ENCODE data around the gene MTCH1. TPM values are rescaled to one million over a fixed set of nuclear protein-coding genes. Genes with fewer than 3 reads are reported as not detected.
A peak's percentile ranks its signal among the peaks of the same experiment; 100 is the strongest.
"Not testable (repeated sequence)": the region's sequence is repeated elsewhere in the genome, so short reads cannot be mapped to it uniquely, and the experiment has no call there.

Gene MTCH1
- total RNA-seq, 1 experiment from 2014 or later: 161 TPM

GRCh38 chr6:36949636-36950035 lies 36.4 kb downstream of the MTCH1 start:
- no peak for DNase-seq (ENCODE audit: low read depth, low spot score)
- CTCF ChIA-PET: no interaction called here

GRCh38 chr6:36949076-36949475 lies 36.9 kb downstream of the MTCH1 start:
- H3K27ac ChIP-seq (ENCODE audit: low read depth, low read length); H3K36me3 ChIP-seq (ENCODE audit: control insufficient read depth in 1 of 2, insufficient read depth in 2 of 2, low read length in 2 of 2); RAD21 ChIA-PET (ENCODE audit: low non-redundant PET in 1 of 2, low total read pairs in 2 of 2, uncharacterized antibody in 2 of 2, unreplicated experiment in 2 of 2); H3K27me3 ChIP-seq (ENCODE audit: insufficient read depth, low read length); H3K79me2 ChIP-seq (ENCODE audit: insufficient read depth, low read length); H3K9me3 ChIP-seq (ENCODE audit: control insufficient read depth in 1 of 2, insufficient read depth in 1 of 2, low read depth in 1 of 2, low read length in 2 of 2); BruUV-seq (replicated peaks); POLR2A ChIA-PET; DNase-seq (ENCODE audit: low read depth, low spot score); ATAC-seq; H3K9ac ChIP-seq (ENCODE audit: low read length); H4K20me1 ChIP-seq (ENCODE audit: insufficient read depth); H3K4me3 ChIP-seq (replicated peaks in 1 of 2; ENCODE audit: low read depth in 1 of 2, low read length in 2 of 2); intact Hi-C loops (cut with micrococcal nuclease); H2AFZ ChIP-seq (ENCODE audit: low read depth, low read length, poor library complexity, severe bottlenecking); CTCF ChIA-PET; H3K9me2 ChIP-seq (ENCODE audit: insufficient read depth): not testable (repeated sequence)
- Histone ChIP-seq H3K4me1 (ENCODE audit: control insufficient read depth in 1 of 2, insufficient read depth in 2 of 2, low read length in 2 of 2) (peaks cover 4 to 52% of the 10 kb centered on the region in 2 experiments; a peak in 3 of 4 replicates), H3K4me2 (ENCODE audit: low read length) (peak overlapping the region; percentile 21)

More at GRCh38 chr6:36949636-36950035, 36.4 kb downstream of the MTCH1 start:
- Histone ChIP-seq H3K4me3 (replicated peaks in 1 of 2; ENCODE audit: low read depth in 1 of 2, low read length in 2 of 2) (no peak overlapping the region), H3K4me1 (ENCODE audit: control insufficient read depth in 1 of 2, insufficient read depth in 2 of 2, low read length in 2 of 2) (peaks cover 4 to 52% of the 10 kb centered on the region in 2 experiments; a peak in 3 of 4 replicates), H3K27ac (ENCODE audit: low read depth, low read length) (no peak overlapping the region), H2AFZ (ENCODE audit: low read depth, low read length, poor library complexity, severe bottlenecking) (peak overlapping the region; percentile 84), H3K9me2 (ENCODE audit: insufficient read depth) (no peaks in the 10 kb centered on the region), H3K27me3 (ENCODE audit: insufficient read depth, low read length) (no peaks in the 10 kb centered on the region), H3K36me3 (ENCODE audit: control insufficient read depth in 1 of 2, insufficient read depth in 2 of 2, low read length in 2 of 2) (no peaks in the 10 kb centered on the region), H3K9ac (ENCODE audit: low read length) (no peak overlapping the region), H3K9me3 (ENCODE audit: control insufficient read depth in 1 of 2, insufficient read depth in 1 of 2, low read depth in 1 of 2, low read length in 2 of 2) (no peaks in the 10 kb centered on the region), H3K79me2 (ENCODE audit: insufficient read depth, low read length) (no peaks in the 10 kb centered on the region), H3K4me2 (ENCODE audit: low read length) (peak overlapping the region; percentile 21), H4K20me1 (ENCODE audit: insufficient read depth) (no peaks in the 10 kb centered on the region)
- no peak for ATAC-seq
- TF ChIP-seq ZFX (IDR thresholded peaks at IDR 0.05) (no peak), CEBPB (IDR thresholded peaks at IDR 0.05; ENCODE audit: low read depth) (no peak), FOSL1 (IDR thresholded peaks at IDR 0.05; ENCODE audit: low read depth) (peak; percentile 50; the same call in 1 of the 2 replicates), ELF1 (IDR thresholded peaks at IDR 0.05; ENCODE audit: borderline replicate concordance, low read depth) (no peak), ATF3 (IDR thresholded peaks at IDR 0.05) (no peak), SP1 (IDR thresholded peaks at IDR 0.05; ENCODE audit: low read depth) (peak; percentile 22; the same call in 1 of the 2 replicates)
- BruUV-seq (replicated peaks): no TSS peak
- ChIA-PET RAD21 (ENCODE audit: low non-redundant PET in 1 of 2, low total read pairs in 2 of 2, uncharacterized antibody in 2 of 2, unreplicated experiment in 2 of 2) (no interaction called here), POLR2A (no interaction called here)
- intact Hi-C loops (cut with micrococcal nuclease): no loop called here

All from HCT116 (cell line).